ENCODE data around the gene CNOT8.

The CNOT8 gene

GRCh38 chr5:154844809-154845208 is 13.6 kb upstream of the CNOT8 start:
- Mint-ChIP-seq H3K4me3 (no peak overlapping the region), H3K4me1 (no peaks in the 10 kb centered on the region), H3K9me3 (no peaks in the 10 kb centered on the region), H3K36me3 (no peaks in the 10 kb centered on the region), H3K27ac (no peak overlapping the region), H3K27me3 (no peaks in the 10 kb centered on the region)
- no peak for DNase-seq
- CTCF ChIA-PET, result no interaction called here

- Mint-ChIP-seq H3K4me3 (no peak overlapping the region), H3K27ac (no peak overlapping the region), H3K36me3 (no peaks in the 10 kb centered on the region), H3K27me3 (no peaks in the 10 kb centered on the region), H3K4me1 (peaks cover 6% of the 10 kb centered on the region), H3K9me3 (no peaks in the 10 kb centered on the region)
- DNase-seq, result no peak
- CTCF ChIA-PET, result interaction anchor here (0.7 kb wide), 1 partner anchor 555 kb away, joined by 4 read pairs; no protein-coding TSS in a partner anchor
Observed at GRCh38 chr5:154849264-154849785, 9.1 kb upstream of the CNOT8 start.

- H3K9me3 Mint-ChIP-seq, result no peaks in the 10 kb centered on the region
- H3K4me1 Mint-ChIP-seq, result peaks cover 6% of the 10 kb centered on the region
- CTCF ChIA-PET, result no interaction called here
- H3K4me3 Mint-ChIP-seq, result no peak overlapping the region
- no peak for DNase-seq
- H3K27ac Mint-ChIP-seq, result no peak overlapping the region
- H3K27me3 Mint-ChIP-seq, result no peaks in the 10 kb centered on the region
- H3K36me3 Mint-ChIP-seq, result no peaks in the 10 kb centered on the region
Observed at GRCh38 chr5:154849791-154850201, 8.6 kb upstream of the CNOT8 start.

GRCh38 chr5:154850255-154851062 is 8.0 kb upstream of the CNOT8 start, which contains the start of gene FAXDC2:
FAXDC2 (minus strand) TSS chr5:154850603; CDS start chr5:154838178, 12,425 bp downstream.
- H3K4me3 Mint-ChIP-seq, result no peak within 1 kb of the TSS
- H3K27me3 Mint-ChIP-seq, result no peaks in the 10 kb centered on the region
- CTCF ChIA-PET, result interaction anchor here (0.7 kb wide), 1 partner anchor 203 kb away, joined by 3 read pairs; no protein-coding TSS in a partner anchor
- H3K4me1 Mint-ChIP-seq, result peaks cover 7% of the 10 kb centered on the region
- H3K9me3 Mint-ChIP-seq, result no peaks in the 10 kb centered on the region
- H3K36me3 Mint-ChIP-seq, result no peaks in the 10 kb centered on the region
- DNase-seq, result no peak
- H3K27ac Mint-ChIP-seq, result no peak within 1 kb of the TSS

GRCh38 chr5:154851351-154851750 is 7.1 kb upstream of the CNOT8 start:
- Mint-ChIP-seq H3K9me3 (no peaks in the 10 kb centered on the region), H3K36me3 (no peaks in the 10 kb centered on the region), H3K27me3 (no peaks in the 10 kb centered on the region), H3K4me3 (no peak overlapping the region), H3K27ac (no peak overlapping the region), H3K4me1 (peaks cover 10% of the 10 kb centered on the region)
- CTCF ChIA-PET, result no interaction called here
- DNase-seq, result no peak

- Mint-ChIP-seq H3K27ac (peak overlapping the region; percentile 100), H3K27me3 (no peaks in the 10 kb centered on the region), H3K4me3 (peak overlapping the region; percentile 87), H3K9me3 (no peaks in the 10 kb centered on the region), H3K36me3 (peaks cover 20% of the 10 kb centered on the region), H3K4me1 (peaks cover 42% of the 10 kb centered on the region)
- CTCF ChIA-PET, result interaction anchor here (0.8 to 1.9 kb wide), 2 partner anchors 30 to 207 kb away, joined by 3 to 4 read pairs; no protein-coding TSS in a partner anchor
- peak; percentile 91 for DNase-seq
Observed at GRCh38 chr5:154857530-154858296, 714 bp upstream of the CNOT8 start.

GRCh38 chr5:154858972-154859871 is 795 bp downstream of the CNOT8 start:
- Mint-ChIP-seq H3K36me3 (peaks cover 30% of the 10 kb centered on the region), H3K4me1 (peaks cover 51% of the 10 kb centered on the region), H3K4me3 (peak overlapping the region; percentile 87), H3K27ac (peak overlapping the region; percentile 100), H3K27me3 (no peaks in the 10 kb centered on the region), H3K9me3 (no peaks in the 10 kb centered on the region)
- CTCF ChIA-PET, result interaction anchor here (2.0 kb wide), 1 partner anchor 209 kb away, joined by 5 read pairs; no protein-coding TSS in a partner anchor
- DNase-seq, result peak; percentile 29

GRCh38 chr5:154860123-154860522 is 1.7 kb downstream of the CNOT8 start:
- CTCF ChIA-PET, result interaction anchor here (0.6 to 2.0 kb wide), 4 partner anchors 12 to 228 kb away, joined by 3 to 5 read pairs (median 4); no protein-coding TSS in a partner anchor
- no peaks in the 10 kb centered on the region for H3K27me3 Mint-ChIP-seq
- peaks cover 36% of the 10 kb centered on the region for H3K36me3 Mint-ChIP-seq
- H3K9me3 Mint-ChIP-seq, result no peaks in the 10 kb centered on the region
- peak overlapping the region; percentile 87 for H3K4me3 Mint-ChIP-seq
- DNase-seq, result peak; percentile 34
- peaks cover 51% of the 10 kb centered on the region for H3K4me1 Mint-ChIP-seq
- H3K27ac Mint-ChIP-seq, result peak overlapping the region; percentile 100

- CTCF ChIA-PET, result interaction anchor here (0.6 to 2.0 kb wide), 3 partner anchors 210 to 229 kb away, joined by 3 to 5 read pairs (median 4); no protein-coding TSS in a partner anchor
- Mint-ChIP-seq H3K9me3 (no peaks in the 10 kb centered on the region), H3K27ac (peak overlapping the region; percentile 100), H3K36me3 (peaks cover 42% of the 10 kb centered on the region), H3K4me3 (peak overlapping the region; percentile 87), H3K27me3 (no peaks in the 10 kb centered on the region), H3K4me1 (peaks cover 53% of the 10 kb centered on the region)
- no peak for DNase-seq
Observed at GRCh38 chr5:154860765-154861164, 2.3 kb downstream of the CNOT8 start.

GRCh38 chr5:154861946-154862345 is 3.5 kb downstream of the CNOT8 start:
- no peak for DNase-seq
- CTCF ChIA-PET, result no interaction called here
- Mint-ChIP-seq H3K4me1 (peaks cover 51% of the 10 kb centered on the region), H3K9me3 (no peaks in the 10 kb centered on the region), H3K27ac (peak overlapping the region; percentile 33), H3K27me3 (no peaks in the 10 kb centered on the region), H3K4me3 (peak overlapping the region; percentile 40), H3K36me3 (peaks cover 51% of the 10 kb centered on the region)

GRCh38 chr5:154862766-154863165 is 4.3 kb downstream of the CNOT8 start:
- Mint-ChIP-seq H3K9me3 (no peaks in the 10 kb centered on the region), H3K27me3 (no peaks in the 10 kb centered on the region), H3K4me3 (peak overlapping the region; percentile 32), H3K27ac (peak overlapping the region; percentile 9), H3K36me3 (peaks cover 54% of the 10 kb centered on the region), H3K4me1 (peaks cover 50% of the 10 kb centered on the region)
- CTCF ChIA-PET, result no interaction called here
- no peak for DNase-seq

- DNase-seq, result no peak
- Mint-ChIP-seq H3K36me3 (peaks cover 53% of the 10 kb centered on the region), H3K4me1 (peaks cover 51% of the 10 kb centered on the region), H3K27ac (no peak overlapping the region), H3K4me3 (no peak overlapping the region), H3K27me3 (no peaks in the 10 kb centered on the region), H3K9me3 (no peaks in the 10 kb centered on the region)
- CTCF ChIA-PET, result no interaction called here
Observed at GRCh38 chr5:154863291-154864080, 5.1 kb downstream of the CNOT8 start.

All from activated naive CD4-positive, alpha-beta T cell treated with anti-CD3 and anti-CD28 coated beads, Interleukin-2, amount 10 ng/mL, durations not matched to agents 7 days and 5 days (primary cell).